ENCODE data around the gene EEFSEC. TPM values are rescaled to one million over a fixed set of nuclear protein-coding genes. Genes with fewer than 3 reads are reported as not detected.

The EEFSEC gene
- total RNA-seq, 1 donor: 3.0 TPM

- DNase-seq (ENCODE audit: low read depth): no peak
- no peak overlapping the region for H3K4me3 ChIP-seq (ENCODE audit: low read depth, low read length)
- TF ChIP-seq CTCF (IDR thresholded peaks at IDR 0.05; ENCODE audit: insufficient read depth, low read depth, low read length): no peak
These were observed 189.5 kb downstream of the EEFSEC start for GRCh38 chr3:128342701-128343180.

- TF ChIP-seq CTCF (IDR thresholded peaks at IDR 0.05; ENCODE audit: insufficient read depth, low read depth, low read length): no peak
These were observed 190.2 kb downstream of the EEFSEC start for GRCh38 chr3:128343287-128344051.

GRCh38 chr3:128344052-128344735 is 190.9 kb downstream of the EEFSEC start:
- TF ChIP-seq CTCF (IDR thresholded peaks at IDR 0.05; ENCODE audit: insufficient read depth, low read depth, low read length): no peak
- H3K4me3 ChIP-seq (ENCODE audit: low read depth, low read length): no peak overlapping the region
- no peak for DNase-seq (ENCODE audit: low read depth)

More at GRCh38 chr3:128343287-128344051, 190.2 kb downstream of the EEFSEC start:
- no peak overlapping the region for H3K4me3 ChIP-seq (ENCODE audit: low read depth, low read length)
- peak; percentile 74 for DNase-seq (ENCODE audit: low read depth)

- no peak overlapping the region for H3K4me3 ChIP-seq (ENCODE audit: low read depth, low read length)
- TF ChIP-seq CTCF (IDR thresholded peaks at IDR 0.05; ENCODE audit: insufficient read depth, low read depth, low read length): no peak
- DNase-seq (ENCODE audit: low read depth): no peak
These were observed 191.9 kb downstream of the EEFSEC start for GRCh38 chr3:128345196-128345595.

- TF ChIP-seq CTCF (IDR thresholded peaks at IDR 0.05; ENCODE audit: insufficient read depth, low read depth, low read length): no peak
- no peak for DNase-seq (ENCODE audit: low read depth)
- H3K4me3 ChIP-seq (ENCODE audit: low read depth, low read length): no peak overlapping the region
These were observed 193.3 kb downstream of the EEFSEC start for GRCh38 chr3:128346562-128346961.

- H3K4me3 ChIP-seq (ENCODE audit: low read depth, low read length): no peak overlapping the region
- no peak for DNase-seq (ENCODE audit: low read depth)
- TF ChIP-seq CTCF (IDR thresholded peaks at IDR 0.05; ENCODE audit: insufficient read depth, low read depth, low read length): no peak
These were observed 194.0 kb downstream of the EEFSEC start for GRCh38 chr3:128347282-128347681.

All from fibroblast of villous mesenchyme (primary cell).